ENCODE measurements around the gene KTN1.

GRCh38 chr14:55574988-55575387, 5.0 kb upstream of the KTN1 start:
- no peak for TF ChIP-seq CTCF (IDR thresholded peaks at IDR 0.05)
- TF ChIP-seq POLR2A (IDR thresholded peaks at IDR 0.05): no peak

Measured in tibial nerve (tissue), 3 donors.